K562 (cell line): ENCODE results near the gene PDZD2. TPM values are rescaled to one million over a fixed set of nuclear protein-coding genes. Genes with fewer than 3 reads are reported as not detected.

ENCODE experiments used
- CBFA2T3 ChIP-seq: fragments of 450-650 bp; IDR thresholded peaks from 2 replicates; pipeline ENCODE4 v1.6.1; 2017
- CEBPB ChIP-seq: fragments of 450-650 bp; IDR thresholded peaks from 2 replicates; pipeline ENCODE4 v1.6.1; 2016; ENCODE audit warnings: missing genetic modification characterization, missing compliant biosample characterization
- E2F6 ChIP-seq, 2 experiments: IDR thresholded peaks; 2 replicates each; pipeline ENCODE4 v1.6.1; 2011; ENCODE audit warnings: borderline replicate concordance in 1 of 2, control low read depth in 1 of 2, low read depth in 1 of 2, low read length in 1 of 2, mild to moderate bottlenecking in 1 of 2, mixed read lengths in 1 of 2, moderate library complexity in 1 of 2; ENCODE audit not compliant: insufficient read depth in 1 of 2, insufficient read length in 1 of 2, poor library complexity in 1 of 2, severe bottlenecking in 1 of 2; ENCODE audit errors: extremely low read depth in 1 of 2
- JUN ChIP-seq, 2 experiments: sonication (generic) in 1 of 2; formaldehyde crosslinking in 1 of 2; IDR thresholded peaks; 2 replicates each; pipeline versions ENCODE4 v1.6.1 to v1.8.0; 2012 to 2022; ENCODE audit warnings: borderline replicate concordance in 2 of 2, mild to moderate bottlenecking in 2 of 2, improper control_type of control experiment in 1 of 2, low read depth in 1 of 2, low read length in 1 of 2, missing genetic modification reagents in 1 of 2
- NCOA6 ChIP-seq: fragments of 450-650 bp; IDR thresholded peaks from 2 replicates; pipeline ENCODE4 v1.6.1; 2017; ENCODE audit warnings: mild to moderate bottlenecking
- NR3C1 ChIP-seq: sonication (generic); formaldehyde crosslinking; IDR thresholded peaks from 2 replicates; pipeline ENCODE4 v1.8.1; 2022; ENCODE audit warnings: missing genetic modification reagents
- PRDM10 ChIP-seq: fragments of 450-650 bp; IDR thresholded peaks from 2 replicates; pipeline ENCODE4 v1.6.1; 2018; ENCODE audit not compliant: partially characterized antibody
- RERE ChIP-seq: sonication (generic); formaldehyde crosslinking; IDR thresholded peaks from 2 replicates; pipeline ENCODE4 v1.8.0; 2023; ENCODE audit warnings: missing genetic modification reagents, mild to moderate bottlenecking, borderline replicate concordance
- SRSF7 ChIP-seq: fragments of 200-400 bp; formaldehyde crosslinking; optimal IDR thresholded peaks from 2 replicates; pipeline ENCODE3; 2017; ENCODE audit warnings: mild to moderate bottlenecking, low read depth, low read length
- ZBTB11 ChIP-seq, 3 experiments: fragments of 200-800 bp in 1 of 3; fragments of 250-450 bp in 1 of 3; fragments of 450-650 bp in 1 of 3; sonication (Bioruptor Pico) in 1 of 3; sonication (Bioruptor generic) in 1 of 3; formaldehyde crosslinking in 1 of 3; IDR thresholded peaks; 2 replicates each; pipeline versions ENCODE4 v1.6.1 to v1.8.0; 2016 to 2022; ENCODE audit warnings: mild to moderate bottlenecking in 2 of 3, missing genetic modification characterization in 2 of 3, missing compliant biosample characterization in 1 of 3, moderate library complexity in 1 of 3
- ZKSCAN1 ChIP-seq: fragments of 150-350 bp; IDR thresholded peaks from 2 replicates; pipeline ENCODE4 v1.6.1; 2016; ENCODE audit warnings: low read depth, low read length
- polyA plus RNA-seq, 8 experiments: library from polyadenylated mRNA; depleted of rRNA in 4 of 8; stranded (reverse) in 5 of 8; unstranded in 3 of 8; fragments of >200 nt; fragmentation: Nextera tagmentation in 2 of 8; fragmentation: Illumina TruSeq in 1 of 8; extraction: Ambion mirVana in 2 of 8; extraction: Trizol in 1 of 8; gene quantifications; 2 replicates each; pipeline versions ENCODE4 v1.2.1 to v1.2.3, GENCODE V29; 2011 to 2014; ENCODE audit warnings: inconsistent platforms in 1 of 8, missing spikeins in 1 of 8
- total RNA-seq, 7 experiments: library from RNA; depleted of rRNA in 6 of 7; stranded (reverse); fragments of >200 nt in 6 of 7; fragmentation: Illumina TruSeq in 2 of 7; extraction: Trizol in 2 of 7; gene quantifications; 2 replicates each; pipeline versions ENCODE4 v1.2.1 to v1.2.3, GENCODE V29; 2011 to 2021; ENCODE audit warnings: low replicate concordance in 1 of 7

PDZD2 gene
- total and polyA plus RNA-seq, 9 of the 15 experiments (the other 6 are each of a cell fraction or from before 2014, with no cell fraction given) = 0.02 to 0.08 (median 0.04) TPM; not detected in 6

- TF ChIP-seq JUN (IDR thresholded peaks at IDR 0.05; ENCODE audit: borderline replicate concordance, low read depth, low read length) = 0 out of 2 replicates have a peak, but pooled peaks have one; percentile 26
- no peak for TF ChIP-seq JUN (CRISPR knock-in tag; IDR thresholded peaks at IDR 0.05; ENCODE audit: borderline replicate concordance)
- no peak for TF ChIP-seq ZKSCAN1
- no peak for TF ChIP-seq ZBTB11 (CRISPR knock-in tag; IDR thresholded peaks at IDR 0.05)
- no peak for TF ChIP-seq RERE (CRISPR knock-in tag)
- TF ChIP-seq CEBPB = peak; percentile 73
- TF ChIP-seq E2F6 (IDR thresholded peaks at IDR 0.05; ENCODE audit: borderline replicate concordance in 1 of 2, extremely low read depth in 1 of 2, insufficient read depth in 1 of 2, insufficient read length in 1 of 2, low read depth in 1 of 2, low read length in 1 of 2, poor library complexity in 1 of 2, severe bottlenecking in 1 of 2) = no peak
- TF ChIP-seq SRSF7 = no peak
- peak; percentile 53 for TF ChIP-seq CBFA2T3
- no peak for TF ChIP-seq NCOA6
- TF ChIP-seq NR3C1 (CRISPR knock-in tag) = no peak
- TF ChIP-seq PRDM10 = no peak
These were observed 172.3 kb downstream of the PDZD2 start (continued) for GRCh38 chr5:31811210-31811609.
